Mucosa of gallbladder (tissue), 1 donor: Measurements from ENCODE around the gene VAV1. TPM values are rescaled to one million over a fixed set of nuclear protein-coding genes. Genes with fewer than 3 reads are reported as not detected.
"Not testable (repeated sequence)": the region's sequence is repeated elsewhere in the genome, so short reads cannot be mapped to it uniquely, and the experiment has no call there.

Experiments
- DNase-seq: peaks from one replicate; pipeline ENCODE4 v3.0.0-alpha.2; 2020; ENCODE audit warnings: low spot score
- total RNA-seq: library from RNA; stranded (reverse); gene quantifications from one replicate; pipeline ENCODE4 v1.2.1, GENCODE V29; 2021
- donor health status: DM: no; HTN: no; CAD: no.

The VAV1 gene
- total RNA-seq, 1 donor from 2014 or later = 12.7 TPM

DNA sequence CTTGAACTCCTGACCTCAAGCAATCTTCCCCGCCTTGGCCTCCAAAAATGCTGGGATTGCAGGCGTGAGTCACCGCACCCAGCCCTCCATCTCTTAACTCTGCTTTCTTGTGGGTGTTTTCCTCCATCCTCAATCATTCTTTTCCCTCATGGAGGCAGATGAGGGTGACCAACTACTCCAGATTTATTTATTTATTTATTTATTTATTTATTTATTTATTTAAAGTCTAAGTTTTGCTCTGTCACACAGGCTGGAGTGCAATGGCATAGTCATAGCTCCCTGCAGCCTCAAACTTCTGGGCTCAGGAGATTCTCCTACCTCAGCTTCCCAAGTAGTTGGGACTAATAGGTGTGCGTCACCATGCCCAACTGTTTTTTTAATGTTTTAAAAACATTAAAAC, 14.9 kb downstream of the VAV1 start:
- no peak for DNase-seq

DNA sequence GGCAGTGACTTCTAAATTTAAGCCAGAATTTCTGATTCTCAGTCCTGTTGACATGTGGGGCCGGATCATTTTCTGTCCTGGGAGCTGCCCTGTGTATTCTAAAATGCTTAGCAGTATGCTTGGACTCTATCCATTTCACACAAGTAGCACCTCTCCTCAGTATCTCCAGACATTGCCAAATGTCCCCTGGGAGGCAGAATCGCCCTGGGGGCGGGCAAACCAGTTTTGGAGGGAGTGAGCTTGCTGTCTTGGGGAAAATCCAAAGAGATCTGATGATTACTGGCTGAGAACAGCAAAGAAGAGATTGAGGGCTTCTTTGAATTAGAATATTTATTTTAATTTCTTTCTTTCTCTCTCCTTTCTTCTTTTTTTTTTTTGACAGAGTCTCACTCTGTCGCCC, 16.4 kb downstream of the VAV1 start:
- DNase-seq = no peak

- DNase-seq = no peak
Measured at GRCh38 chr19:6790194-6791128, 18.0 kb downstream of the VAV1 start.

- DNase-seq = no peak
Measured at GRCh38 chr19:6791237-6791636, 18.7 kb downstream of the VAV1 start.

DNA sequence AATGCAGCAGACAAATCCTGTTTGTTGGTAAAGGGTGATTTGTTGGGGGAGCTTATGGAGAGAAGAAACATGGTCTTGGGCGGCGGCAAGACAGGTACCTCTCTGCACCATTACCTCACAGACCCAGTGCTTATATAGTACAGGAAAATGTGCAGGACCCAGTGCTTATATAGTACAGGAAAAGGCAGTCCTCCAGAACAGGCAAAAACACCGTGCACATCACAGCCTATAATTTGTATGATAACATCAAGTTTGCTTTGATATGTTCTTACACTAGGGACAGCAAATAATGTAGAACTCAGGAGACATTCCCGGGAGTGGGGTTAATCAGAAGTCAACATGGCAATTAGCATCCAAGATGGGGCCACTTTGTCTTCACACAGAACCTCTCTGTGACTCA, 20.9 kb downstream of the VAV1 start:
- DNase-seq = no peak

- no peak for DNase-seq
Measured at GRCh38 chr19:6793973-6794372, 21.5 kb downstream of the VAV1 start.

DNA sequence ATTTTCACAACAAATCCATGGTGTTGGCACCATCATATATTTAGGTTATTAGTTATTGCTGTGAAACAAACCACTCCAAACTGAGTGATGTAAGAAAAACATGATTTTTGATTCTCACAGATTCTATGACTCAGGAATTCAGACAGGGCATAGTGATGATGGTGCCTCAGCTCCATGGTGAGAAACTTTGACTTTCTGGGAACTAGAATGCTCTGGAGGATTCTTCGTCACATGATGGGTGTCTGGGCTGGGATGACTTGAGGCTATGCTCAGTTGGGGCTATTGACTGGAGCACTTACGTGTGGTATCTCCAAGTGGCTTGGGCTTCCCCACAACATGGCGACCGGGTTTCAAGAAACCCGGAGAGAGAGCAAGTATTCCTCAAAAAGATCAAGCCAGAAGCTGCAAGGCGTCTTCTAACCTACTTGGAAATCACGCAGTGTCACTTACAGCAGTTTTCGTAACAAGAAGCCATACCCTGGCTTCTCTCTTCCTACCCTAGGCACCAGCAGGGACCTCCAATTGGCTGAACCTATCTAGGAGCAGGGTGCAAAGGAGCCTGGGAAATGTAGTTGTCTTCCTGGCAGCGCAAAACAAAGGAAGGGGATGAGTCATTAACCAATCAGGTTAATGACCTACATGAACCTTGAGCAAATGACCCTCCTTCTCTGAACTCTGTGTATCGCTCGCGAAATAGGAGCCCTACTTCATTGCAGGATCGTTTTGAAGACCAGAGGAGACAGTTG, 22.4 kb downstream of the VAV1 start:
- DNase-seq = no peak

DNA sequence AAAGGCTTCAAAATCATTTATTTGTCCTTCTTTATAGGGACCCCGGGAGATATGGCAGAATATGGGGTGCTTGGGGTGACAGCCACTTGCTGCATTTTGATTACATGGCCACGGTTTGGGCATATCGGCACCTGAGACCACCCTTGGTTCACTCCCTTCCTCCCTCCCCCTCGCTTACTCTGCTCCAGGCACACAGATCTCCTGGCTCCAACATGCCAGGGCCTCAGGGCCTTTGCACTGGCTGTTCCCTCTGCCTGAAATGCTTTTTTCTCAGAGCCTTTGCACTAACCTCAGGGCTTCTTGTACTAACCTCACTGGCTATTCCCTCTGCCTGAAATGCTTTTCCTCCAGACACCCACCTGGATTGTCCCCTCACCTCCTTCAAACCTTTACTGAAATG, 23.8 kb downstream of the VAV1 start:
- no peak for DNase-seq

- no peak for DNase-seq
Measured at GRCh38 chr19:6797646-6798045, 25.1 kb downstream of the VAV1 start.

GRCh38 chr19:6800160-6800790, 27.8 kb downstream of the VAV1 start:
- not testable (repeated sequence) for DNase-seq

GRCh38 chr19:6800991-6801484, 28.5 kb downstream of the VAV1 start:
- no peak for DNase-seq

GRCh38 chr19:6801485-6802086, 29.1 kb downstream of the VAV1 start:
- DNase-seq = peak; percentile 70

DNA sequence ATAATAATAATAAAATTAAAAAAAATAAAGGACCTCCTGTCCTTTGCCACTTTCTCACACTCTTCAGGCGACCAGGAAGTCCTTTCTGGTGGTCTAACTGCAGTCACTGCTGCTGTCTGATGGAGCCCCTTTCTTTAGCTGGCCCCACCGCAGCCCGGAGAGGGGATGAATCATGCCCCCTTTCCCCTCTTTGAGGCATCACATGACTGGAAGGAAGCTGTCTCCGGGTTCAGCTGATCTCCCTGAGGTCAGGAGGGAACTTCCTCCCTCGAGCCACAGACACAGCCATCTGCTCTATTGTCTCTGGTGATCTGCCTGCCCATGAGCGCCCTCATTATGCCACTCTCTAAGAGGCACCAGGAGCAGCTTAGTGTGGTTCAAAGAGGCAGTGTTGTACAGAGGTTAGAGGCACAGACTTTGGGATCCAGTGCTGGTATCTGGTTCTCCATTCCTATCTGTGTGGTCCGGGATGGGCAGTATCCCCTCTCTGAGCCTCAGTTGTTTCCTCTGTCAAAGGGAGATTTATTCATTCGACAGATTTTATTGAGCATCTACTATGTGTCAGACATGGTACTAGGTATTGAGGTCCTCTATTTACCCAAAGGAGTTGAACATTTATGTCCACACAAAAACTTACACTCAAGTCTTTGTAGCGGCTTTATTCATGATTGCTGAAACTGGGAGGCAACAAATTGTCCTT, 30.0 kb downstream of the VAV1 start:
- peak; percentile 43 for DNase-seq

- no peak for DNase-seq
Measured at GRCh38 chr19:6803036-6803404, 30.5 kb downstream of the VAV1 start.

DNA sequence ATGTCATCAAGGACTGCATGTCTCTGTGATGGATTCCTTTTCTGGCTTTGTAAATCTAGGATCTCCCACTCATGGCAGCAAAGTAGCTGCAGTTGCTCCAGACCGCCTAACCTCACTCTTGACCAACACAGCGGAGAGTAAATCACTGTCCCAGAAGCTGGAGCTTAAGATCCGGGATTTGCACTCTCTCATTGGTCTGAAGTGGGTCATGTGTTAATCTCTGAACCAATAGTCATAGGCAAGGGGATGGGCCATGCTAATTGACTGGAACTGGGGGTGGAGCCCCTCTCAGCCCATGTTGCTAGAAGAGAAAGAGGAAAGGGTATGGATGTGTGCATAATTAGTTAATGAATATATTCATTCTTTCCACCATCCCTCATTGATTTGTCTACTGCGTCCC, 34.0 kb downstream of the VAV1 start:
- no peak for DNase-seq

GRCh38 chr19:6807291-6807690, 34.8 kb downstream of the VAV1 start:
- DNase-seq = no peak

DNA sequence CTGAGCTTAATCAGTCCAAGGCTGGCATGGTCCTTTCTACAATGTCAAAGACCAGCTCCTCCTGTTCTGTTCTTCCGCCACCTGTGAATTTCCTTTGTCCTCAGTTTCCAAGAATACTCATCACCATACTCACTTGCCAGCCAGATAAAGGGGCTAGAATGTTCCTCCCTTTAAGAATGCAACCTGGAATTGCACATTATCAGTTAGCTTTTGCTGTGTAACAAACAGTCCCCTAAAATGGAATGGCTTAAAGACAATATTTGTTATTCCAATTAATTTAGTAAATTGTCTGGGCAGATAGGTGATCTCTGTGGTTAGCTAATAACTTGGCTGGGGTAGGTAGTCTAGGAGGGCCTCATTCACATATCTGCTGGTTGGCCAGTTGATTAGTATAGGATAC, 36.0 kb downstream of the VAV1 start:
- DNase-seq = no peak

- no peak for DNase-seq
Measured at GRCh38 chr19:6809262-6809661, 36.8 kb downstream of the VAV1 start.

- DNase-seq = no peak
Measured at GRCh38 chr19:6811378-6811777, 38.9 kb downstream of the VAV1 start.

GRCh38 chr19:6811906-6812305, 39.4 kb downstream of the VAV1 start:
- DNase-seq = no peak

- DNase-seq = no peak
Measured at GRCh38 chr19:6812612-6813011, 40.1 kb downstream of the VAV1 start.
